Activated CD4-positive, CD25-positive, alpha-beta regulatory T cell treated with anti-CD3 and anti-CD28 coated beads, Interleukin-2, amount 50 U/mL, for 16 hours (primary cell): ENCODE results near the gene SRSF6.
"Not testable (repeated sequence)": the region's sequence is repeated elsewhere in the genome, so short reads cannot be mapped to it uniquely, and the experiment has no call there.

Experiments
- DNase-seq: peaks from one replicate; pipeline ENCODE4 v3.0.0-alpha.2; 2020; ENCODE audit warnings: low read depth, low spot score

The SRSF6 gene

GRCh38 chr20:43448748-43449535 lies 8.8 kb upstream of the SRSF6 start:
- DNase-seq = no peak

GRCh38 chr20:43450841-43451799 lies 6.6 kb upstream of the SRSF6 start:
- DNase-seq = no peak

- no peak for DNase-seq
Measured at GRCh38 chr20:43452404-43453126, 5.1 kb upstream of the SRSF6 start.

DNA sequence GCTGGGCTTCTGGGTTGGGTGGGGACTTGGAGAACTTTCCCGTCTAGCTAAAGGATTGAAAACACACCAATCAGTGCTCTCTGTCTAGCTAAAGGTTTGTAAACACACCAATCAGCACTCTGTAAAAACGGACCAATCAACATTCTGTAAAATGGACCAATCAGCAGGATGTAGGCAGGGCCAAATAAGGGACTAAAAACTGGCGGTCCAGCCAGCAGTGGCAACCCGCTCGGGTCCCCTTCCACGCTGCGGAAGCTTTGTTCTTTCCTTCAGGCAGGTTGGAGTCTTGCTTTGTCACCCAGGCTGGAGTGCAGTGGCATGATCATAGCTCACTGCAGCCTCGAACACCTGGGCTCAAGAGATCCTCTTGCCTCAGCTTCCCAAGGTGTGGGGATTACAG lies 1.4 kb upstream of the SRSF6 start:
- DNase-seq = not testable (repeated sequence)

DNA sequence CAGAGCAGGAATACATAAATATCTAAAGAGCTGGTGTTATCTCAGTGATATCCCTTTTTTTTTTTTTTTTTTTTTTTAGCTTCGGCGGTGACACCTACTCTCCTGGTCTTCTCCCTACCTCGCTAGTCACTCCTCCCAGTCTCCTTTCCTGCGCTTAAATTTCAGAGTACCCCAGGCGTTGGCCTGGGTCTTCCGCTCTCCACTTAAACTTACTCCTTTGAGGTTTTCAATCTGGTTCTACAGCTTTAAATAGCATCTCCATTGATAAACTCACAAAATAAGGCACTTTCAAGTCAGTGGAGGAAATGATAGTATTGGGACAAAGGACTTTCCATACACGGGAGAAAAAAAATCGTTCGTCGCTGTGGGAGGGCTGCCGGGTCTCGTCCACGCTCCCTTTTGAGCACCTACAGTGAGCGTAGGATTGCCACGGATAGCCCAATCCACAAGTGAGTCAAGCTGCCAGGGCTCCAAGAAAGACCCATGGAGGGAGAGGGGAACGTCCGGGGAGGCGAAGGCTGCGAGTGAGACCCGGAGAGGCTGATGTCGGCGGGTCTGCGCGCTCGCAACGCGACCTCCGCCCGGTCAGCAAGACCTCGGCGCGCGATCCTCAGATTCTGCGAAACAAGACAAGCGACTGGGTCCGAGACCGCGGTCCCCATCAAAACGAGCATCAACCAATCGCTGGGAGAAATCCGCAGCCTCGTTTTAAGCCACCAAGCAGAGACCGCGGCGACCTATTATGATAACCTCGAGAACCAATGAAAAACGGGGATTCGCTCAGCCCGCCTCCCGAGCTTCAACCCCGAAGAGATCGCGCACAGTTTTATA lies 672 bp upstream of the SRSF6 start:
- peak; percentile 82 for DNase-seq

DNA sequence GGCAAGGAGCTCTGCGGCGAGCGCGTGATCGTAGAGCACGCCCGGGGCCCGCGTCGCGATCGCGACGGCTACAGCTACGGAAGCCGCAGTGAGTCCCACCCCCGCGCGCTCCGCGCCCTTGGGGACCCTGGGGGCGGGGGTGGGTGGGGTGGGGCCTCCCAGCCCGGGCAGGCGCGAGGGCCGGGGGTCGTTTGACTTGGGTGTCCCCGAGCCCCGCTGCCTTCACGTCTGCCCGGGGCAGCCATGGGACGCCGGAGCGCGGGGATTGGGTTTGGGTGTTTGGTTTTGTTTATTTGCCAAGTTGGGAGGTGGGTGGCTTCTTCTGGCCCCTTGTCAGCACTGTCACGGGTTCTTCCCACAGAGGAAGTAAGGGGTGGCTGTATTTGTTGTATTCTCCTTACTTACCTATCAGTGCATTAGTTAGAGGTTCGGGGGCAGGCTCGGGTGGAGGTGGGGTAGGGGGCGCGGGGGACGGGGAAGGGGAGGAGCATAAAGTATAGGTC lies 777 bp downstream of the SRSF6 start:
- DNase-seq = no peak

GRCh38 chr20:43459022-43459942 lies 1.6 kb downstream of the SRSF6 start:
- no peak for DNase-seq

DNA sequence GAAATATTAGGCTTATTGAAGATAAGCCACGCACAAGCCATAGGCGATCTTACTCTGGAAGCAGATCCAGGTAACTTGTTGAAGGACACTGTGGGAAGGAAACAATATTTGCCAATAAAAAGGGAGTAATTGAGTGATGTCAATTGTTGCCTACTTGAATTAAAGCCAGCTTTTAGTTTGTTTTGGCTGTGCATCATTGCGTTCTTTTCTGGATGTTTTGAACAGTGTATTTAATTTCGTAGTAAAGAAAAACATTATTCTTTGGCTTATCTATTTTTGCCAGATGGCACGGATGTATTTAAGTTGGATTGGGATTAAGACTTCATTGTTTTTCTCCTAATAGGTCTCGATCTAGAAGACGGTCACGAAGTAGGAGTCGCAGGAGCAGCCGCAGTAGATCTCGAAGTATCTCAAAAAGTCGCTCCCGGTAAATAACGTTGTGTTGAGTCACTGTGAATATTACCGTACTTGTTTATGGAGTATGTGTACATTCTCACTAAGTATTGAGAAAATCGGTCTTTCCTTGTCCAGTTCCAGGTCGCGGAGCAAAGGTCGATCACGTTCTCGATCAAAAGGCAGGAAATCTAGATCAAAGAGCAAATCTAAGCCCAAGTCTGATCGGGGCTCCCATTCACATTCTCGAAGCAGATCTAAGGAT lies 2.6 kb downstream of the SRSF6 start:
- DNase-seq = no peak

GRCh38 chr20:43460830-43461200 lies 3.1 kb downstream of the SRSF6 start:
- DNase-seq = no peak

DNA sequence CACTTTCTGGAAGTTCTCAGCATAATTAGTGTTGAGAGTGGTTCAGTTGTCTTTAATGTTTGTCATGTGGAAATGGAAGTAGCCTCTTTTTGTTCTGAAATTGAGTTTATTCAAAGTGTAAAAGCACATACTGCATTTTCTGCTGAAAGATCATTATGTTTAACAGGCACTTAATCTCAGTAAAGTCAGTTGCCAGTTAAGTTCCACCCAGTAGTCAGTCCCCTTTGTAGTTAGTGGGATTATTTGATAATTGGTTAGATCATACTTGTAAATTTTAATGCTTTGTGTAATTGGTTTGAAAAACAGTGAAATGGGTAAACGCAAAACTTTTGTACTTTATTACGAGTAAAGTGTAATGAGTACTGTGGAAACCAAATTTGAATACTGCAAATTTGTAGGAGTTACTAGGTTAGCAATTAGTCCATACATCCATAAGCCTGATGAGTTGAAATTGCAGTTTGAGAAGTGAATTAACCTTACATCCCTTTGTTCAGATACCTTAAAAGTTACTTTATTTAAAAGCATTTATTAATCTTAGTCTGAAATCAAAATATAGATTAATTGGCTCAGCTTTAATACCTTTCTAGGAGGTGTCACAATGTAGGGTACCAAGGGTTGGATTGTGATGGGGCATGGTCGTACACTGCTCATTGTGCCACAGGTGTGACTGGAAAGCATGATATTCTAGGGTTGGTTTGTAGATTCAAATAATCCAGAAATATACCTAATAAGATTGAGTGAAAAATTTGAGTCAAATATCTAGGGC lies 4.4 kb downstream of the SRSF6 start:
- no peak for DNase-seq

DNA sequence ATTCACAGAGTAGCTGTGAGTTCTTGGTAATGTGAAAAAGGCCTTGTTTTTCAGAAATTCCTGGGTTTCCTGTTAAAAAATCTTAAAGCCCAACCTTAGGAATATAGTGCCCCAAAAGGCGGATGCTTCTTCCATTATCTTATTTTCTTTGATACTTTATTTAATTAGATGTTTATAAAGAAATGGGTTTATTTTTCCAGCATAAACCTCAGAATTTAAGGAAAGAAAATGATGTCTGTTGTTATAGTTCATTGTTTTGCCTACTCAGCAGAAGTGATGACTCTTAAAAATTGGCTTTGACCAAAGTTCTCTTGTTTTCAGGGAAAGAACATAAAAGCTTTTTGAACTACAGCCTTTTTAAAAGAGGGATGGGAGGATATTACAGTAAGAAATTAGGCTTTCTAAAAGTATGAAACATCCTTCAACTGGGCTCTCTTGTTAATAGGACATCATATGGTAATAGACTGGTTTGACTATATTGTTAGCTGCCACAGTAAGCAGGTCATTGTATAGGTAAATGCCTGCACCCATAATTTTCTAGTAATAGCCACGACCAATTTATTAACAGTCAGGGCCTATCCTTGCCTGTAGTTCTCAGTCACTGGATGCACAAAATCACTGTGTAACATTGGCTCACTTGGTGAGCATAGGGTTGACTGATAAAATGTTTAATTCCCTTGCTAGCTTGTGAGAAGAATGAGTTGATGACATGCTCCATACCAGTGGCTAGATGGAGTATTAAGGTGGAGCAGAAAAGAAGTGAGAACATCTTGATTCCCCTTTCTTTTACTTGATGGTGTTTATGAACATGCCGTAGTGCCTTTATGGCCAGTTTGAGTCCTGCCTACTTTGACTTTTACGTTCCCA lies 5.2 kb downstream of the SRSF6 start:
- no peak for DNase-seq

- no peak for DNase-seq
Measured at GRCh38 chr20:43463527-43464218, 6.0 kb downstream of the SRSF6 start.

- no peak for DNase-seq
Measured at GRCh38 chr20:43464219-43464790, 6.6 kb downstream of the SRSF6 start.

DNA sequence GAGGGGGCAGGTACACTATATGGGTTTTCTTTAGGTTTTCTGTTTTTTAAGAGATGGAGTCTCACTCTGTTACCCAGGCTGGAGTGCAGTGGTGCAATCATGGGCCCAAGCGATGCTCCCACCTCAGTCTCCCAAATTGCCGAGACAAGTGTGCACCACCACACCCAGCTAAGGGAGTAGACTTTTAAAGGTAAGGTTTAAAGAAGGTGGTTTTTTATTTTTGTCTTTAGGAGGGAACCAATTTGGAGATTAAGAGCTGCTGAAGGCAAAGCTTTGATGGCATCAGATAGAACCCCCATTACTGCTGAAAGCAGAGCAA lies 7.9 kb downstream of the SRSF6 start:
- DNase-seq = no peak

DNA sequence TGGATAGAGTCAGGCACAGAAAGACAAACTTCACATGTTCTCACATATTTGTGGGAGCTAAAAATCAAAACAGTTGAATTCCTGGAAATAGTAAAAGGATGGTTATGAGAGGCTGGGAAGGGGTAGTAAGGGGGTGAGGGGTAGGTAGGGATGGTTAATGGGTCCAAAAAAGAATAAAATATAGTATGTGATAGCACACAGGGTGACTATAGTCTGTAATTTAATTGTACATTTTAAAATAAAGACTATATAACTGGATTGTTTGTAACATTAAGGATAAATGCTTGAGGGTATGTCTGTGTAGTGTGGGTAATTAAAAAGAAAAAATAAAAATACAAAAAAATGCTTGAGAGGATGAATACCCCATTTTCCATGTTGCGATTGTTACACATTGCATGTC lies 9.9 kb downstream of the SRSF6 start:
- DNase-seq = no peak

- no peak for DNase-seq
Measured at GRCh38 chr20:43472671-43473380, 15.1 kb downstream of the SRSF6 start.
